ENCODE data around the gene ANKRD23. TPM values are rescaled to one million over a fixed set of nuclear protein-coding genes. Genes with fewer than 3 reads are reported as not detected.

Gene ANKRD23
- total RNA-seq, 3 donors from 2014 or later (not counting 1 experiment from before 2014, with no cell fraction given): 8.3 to 11.2 (median 10.1) TPM

DNA sequence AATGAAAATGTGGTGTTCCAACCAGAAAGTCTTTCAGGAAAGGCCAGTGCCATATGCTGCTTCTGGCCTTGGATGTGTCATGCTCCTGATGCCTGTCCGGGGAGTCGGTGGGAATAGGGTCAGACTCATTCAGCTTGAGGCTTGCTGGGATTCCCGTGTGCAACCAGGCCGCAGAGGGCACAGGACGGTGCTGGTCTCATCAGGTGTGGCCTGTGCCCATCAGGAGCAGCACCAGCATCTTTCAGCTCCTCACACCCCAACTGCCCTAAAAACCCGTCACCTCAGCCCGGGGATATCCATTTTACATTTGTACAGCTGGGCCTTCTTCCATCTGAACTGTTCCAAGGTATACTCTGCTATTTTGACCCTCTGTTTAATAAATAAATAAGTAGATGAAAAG, 41.1 kb downstream of the ANKRD23 start:
- WGBS (ENCODE audit: insufficient coverage): 98% methylated on average over 7 of the region's 7 CpGs
- TF ChIP-seq, protein P1, sequence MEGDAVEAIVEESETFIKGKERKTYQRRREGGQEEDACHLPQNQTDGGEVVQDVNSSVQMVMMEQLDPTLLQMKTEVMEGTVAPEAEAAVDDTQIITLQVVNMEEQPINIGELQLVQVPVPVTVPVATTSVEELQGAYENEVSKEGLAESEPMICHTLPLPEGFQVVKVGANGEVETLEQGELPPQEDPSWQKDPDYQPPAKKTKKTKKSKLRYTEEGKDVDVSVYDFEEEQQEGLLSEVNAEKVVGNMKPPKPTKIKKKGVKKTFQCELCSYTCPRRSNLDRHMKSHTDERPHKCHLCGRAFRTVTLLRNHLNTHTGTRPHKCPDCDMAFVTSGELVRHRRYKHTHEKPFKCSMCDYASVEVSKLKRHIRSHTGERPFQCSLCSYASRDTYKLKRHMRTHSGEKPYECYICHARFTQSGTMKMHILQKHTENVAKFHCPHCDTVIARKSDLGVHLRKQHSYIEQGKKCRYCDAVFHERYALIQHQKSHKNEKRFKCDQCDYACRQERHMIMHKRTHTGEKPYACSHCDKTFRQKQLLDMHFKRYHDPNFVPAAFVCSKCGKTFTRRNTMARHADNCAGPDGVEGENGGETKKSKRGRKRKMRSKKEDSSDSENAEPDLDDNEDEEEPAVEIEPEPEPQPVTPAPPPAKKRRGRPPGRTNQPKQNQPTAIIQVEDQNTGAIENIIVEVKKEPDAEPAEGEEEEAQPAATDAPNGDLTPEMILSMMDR (IDR thresholded peaks at IDR 0.05): no peak
- H3K9me3 Mint-ChIP-seq: no peaks in the 10 kb centered on the region
- H3K27me3 ChIP-seq (ENCODE audit: control insufficient read depth, insufficient read depth, low read length): no peaks in the 10 kb centered on the region
- H3K27me3 Mint-ChIP-seq (ENCODE audit: low read depth in 2 of 2): no peaks in the 10 kb centered on the region
- DNase-seq: no peak
- H3K36me3 ChIP-seq (ENCODE audit: control insufficient read depth, insufficient read depth, low read length): peaks cover 7% of the 10 kb centered on the region
- intact Hi-C loops (cut with micrococcal nuclease): loop anchor here (5.0 kb wide), 1 partner anchor 40 kb away; the partner anchor contains the start of gene CNNM4
- H3K4me3 ChIP-seq (ENCODE audit: low read length): no peak overlapping the region
- H3K4me1 Mint-ChIP-seq: peaks cover 12 to 19% of the 10 kb centered on the region in 2 donors
- H3K36me3 Mint-ChIP-seq: peaks cover 6% of the 10 kb centered on the region
- H3K4me3 Mint-ChIP-seq: no peak overlapping the region
- H3K27ac ChIP-seq (ENCODE audit: low read length): no peak overlapping the region
- no peak for ATAC-seq
- H3K27ac Mint-ChIP-seq: peak overlapping the region in 1 of 2 donors; percentile 22
- peaks cover 36% of the 10 kb centered on the region for H3K4me1 ChIP-seq (ENCODE audit: control insufficient read depth, insufficient read depth, low read length)
- no peaks in the 10 kb centered on the region for H3K9me3 ChIP-seq (ENCODE audit: control insufficient read depth, insufficient read depth, low read length)

DNA sequence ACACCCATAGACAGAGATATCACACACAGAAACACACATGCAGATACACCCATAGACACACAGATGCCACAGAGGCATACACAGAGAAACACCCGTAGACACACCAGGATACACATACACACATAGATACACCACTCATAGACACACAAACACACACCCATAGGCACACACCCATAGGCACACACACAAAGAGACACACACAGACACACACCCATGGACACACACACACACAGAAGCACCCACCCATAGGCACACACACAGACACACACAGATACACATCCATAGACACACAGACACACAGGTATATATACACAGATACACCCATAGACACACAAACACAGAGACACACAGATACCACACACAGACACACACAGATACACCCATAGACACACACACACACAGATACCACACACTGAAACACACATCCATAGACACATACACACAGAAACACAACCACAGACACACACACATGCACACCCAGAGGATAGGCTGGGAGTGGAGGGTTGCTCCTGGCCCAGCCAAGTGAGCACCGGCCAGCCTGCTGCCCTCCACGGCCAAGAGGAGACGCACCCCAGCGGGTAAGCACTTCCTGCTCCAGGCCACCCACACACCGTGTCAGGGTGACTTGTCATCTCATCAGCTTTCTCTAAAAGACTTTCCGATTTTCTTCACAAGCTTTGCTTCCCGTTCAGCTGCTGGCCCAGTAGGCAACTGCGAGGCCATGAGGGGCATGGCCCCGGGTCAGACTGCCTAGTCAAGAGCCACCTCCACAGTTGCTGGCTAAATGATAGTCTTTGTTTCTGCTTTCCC, 41.8 kb downstream of the ANKRD23 start:
- H3K4me1 Mint-ChIP-seq: peaks cover 10 to 14% of the 10 kb centered on the region in 2 donors
- H3K27me3 Mint-ChIP-seq (ENCODE audit: low read depth in 2 of 2): no peaks in the 10 kb centered on the region
- Histone ChIP-seq H3K36me3 (ENCODE audit: control insufficient read depth, insufficient read depth, low read length) (peaks cover 9% of the 10 kb centered on the region), H3K4me3 (ENCODE audit: low read length) (no peak overlapping the region), H3K27me3 (ENCODE audit: control insufficient read depth, insufficient read depth, low read length) (no peaks in the 10 kb centered on the region), H3K27ac (ENCODE audit: low read length) (peak overlapping the region; percentile 52), H3K9me3 (ENCODE audit: control insufficient read depth, insufficient read depth, low read length) (no peaks in the 10 kb centered on the region), H3K4me1 (ENCODE audit: control insufficient read depth, insufficient read depth, low read length) (peaks cover 30% of the 10 kb centered on the region)
- DNase-seq (peak in 1 of 2 donors; percentile 43), ATAC-seq (peak in 2 of 3 donors; percentile 24 to 34)
- TF ChIP-seq, protein P1 (IDR thresholded peaks at IDR 0.05): no peak
- no peak overlapping the region for H3K4me3 Mint-ChIP-seq
- intact Hi-C loops (cut with micrococcal nuclease): loop anchor here (5.0 kb wide), 1 partner anchor 40 kb away; the partner anchor contains the start of gene CNNM4
- H3K27ac Mint-ChIP-seq: no peak overlapping the region
- H3K36me3 Mint-ChIP-seq: peaks cover 6% of the 10 kb centered on the region
- H3K9me3 Mint-ChIP-seq: no peaks in the 10 kb centered on the region
- 59% methylated on average over 10 of the region's 10 CpGs for WGBS (ENCODE audit: insufficient coverage)

DNA sequence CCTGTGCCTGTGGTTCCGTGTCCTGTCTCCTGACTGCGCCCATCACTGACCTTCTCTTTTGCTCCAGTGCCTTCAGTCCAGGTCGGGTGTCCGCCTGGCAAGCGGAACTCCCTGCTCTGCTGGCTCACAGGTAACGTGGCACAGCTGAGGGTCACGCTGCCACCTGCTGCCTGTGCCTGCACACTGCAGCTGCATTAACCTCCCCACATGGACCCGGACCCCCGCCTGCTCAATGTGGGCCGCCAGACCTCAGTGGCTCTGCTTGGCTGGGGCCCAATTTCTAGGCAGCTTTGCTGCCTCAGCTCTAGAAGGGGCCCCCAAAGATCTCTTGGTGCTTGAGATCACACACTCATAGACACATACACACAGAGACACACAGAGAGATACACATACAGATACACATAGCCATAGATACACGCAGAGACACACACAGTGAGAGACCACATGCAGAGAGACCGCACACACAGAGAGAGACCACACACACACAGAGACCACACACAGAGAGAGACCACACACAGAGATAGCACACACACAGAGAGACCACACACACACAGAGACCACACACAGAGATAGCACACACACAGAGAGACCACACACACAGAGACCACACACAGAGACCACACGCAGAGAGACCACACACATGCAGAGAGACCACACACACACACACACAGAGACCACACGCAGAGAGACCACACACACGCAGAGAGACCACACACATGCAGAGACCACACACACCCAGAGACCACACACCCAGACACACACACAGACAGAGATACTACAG, 42.6 kb downstream of the ANKRD23 start:
- H3K4me3 ChIP-seq (ENCODE audit: low read length): no peak overlapping the region
- Mint-ChIP-seq H3K27ac (no peak overlapping the region), H3K27me3 (ENCODE audit: low read depth in 2 of 2) (no peaks in the 10 kb centered on the region), H3K36me3 (peaks cover under 1% of the 10 kb centered on the region), H3K4me1 (peaks cover 2 to 6% of the 10 kb centered on the region in 2 donors), H3K9me3 (no peaks in the 10 kb centered on the region), H3K4me3 (no peak overlapping the region)
- intact Hi-C loops (cut with micrococcal nuclease): loop anchor here (5.0 kb wide), 1 partner anchor 39 kb away; the partner anchor contains the start of gene CNNM4
- TF ChIP-seq, protein P1 (IDR thresholded peaks at IDR 0.05): peak; percentile 68
- no peak overlapping the region for H3K27ac ChIP-seq (ENCODE audit: low read length)
- no peaks in the 10 kb centered on the region for H3K27me3 ChIP-seq (ENCODE audit: control insufficient read depth, insufficient read depth, low read length)
- ATAC-seq (peak; percentile 87 to 96 (median 96)), DNase-seq (peak; percentile 61 to 84)
- WGBS (ENCODE audit: insufficient coverage): 34% methylated on average over 15 of the region's 15 CpGs
- H3K36me3 ChIP-seq (ENCODE audit: control insufficient read depth, insufficient read depth, low read length): peaks cover 9% of the 10 kb centered on the region
- peaks cover 23% of the 10 kb centered on the region for H3K4me1 ChIP-seq (ENCODE audit: control insufficient read depth, insufficient read depth, low read length)
- no peaks in the 10 kb centered on the region for H3K9me3 ChIP-seq (ENCODE audit: control insufficient read depth, insufficient read depth, low read length)

Data from natural killer cell (primary cell).